Adrenal gland (tissue), 12 donors: Measurements from ENCODE around the gene TFAP2E. TPM values are rescaled to one million over a fixed set of nuclear protein-coding genes. Genes with fewer than 3 reads are reported as not detected.

ENCODE experiments used
- DNase-seq, 7 donors: peaks; one replicate each; pipeline ENCODE4 v3.0.0-alpha.2; 2019 to 2020
- H3K27ac ChIP-seq, 5 donors: fragments of 200-600 bp; sonication (generic) in 4 of 5; 1 replicate in 3 of 5; 2 replicates in 2 of 5; pipeline versions ENCODE4 v1.5.1 to v1.8.0; 2016 to 2020; ENCODE audit warnings: mild to moderate bottlenecking in 1 of 5
- H3K27me3 ChIP-seq: fragments of 200-600 bp; 2 replicates; pipeline ENCODE4 v1.8.0; 2021
- H3K36me3 ChIP-seq, 2 donors: fragments of 200-600 bp; replicated peaks in 1 of 2; 1 replicate in 1 of 2; 2 replicates in 1 of 2; pipeline versions ENCODE4 v1.5.1 to v1.8.0; 2018 to 2022
- H3K4me1 ChIP-seq, 2 donors: fragments of 200-600 bp; replicated peaks in 1 of 2; 1 replicate in 1 of 2; 2 replicates in 1 of 2; pipeline versions ENCODE4 v1.5.1 to v1.8.0; 2018 to 2021
- H3K4me3 ChIP-seq, 4 donors: fragments of 200-600 bp; sonication (generic) in 3 of 4; one replicate each; pipeline ENCODE4 v1.5.1; 2016 to 2018
- H3K9me3 ChIP-seq, 3 donors: fragments of 200-600 bp; sonication (generic) in 1 of 3; replicated peaks in 1 of 3; 1 replicate in 2 of 3; 2 replicates in 1 of 3; pipeline versions ENCODE4 v1.5.1 to v1.8.0; 2016 to 2021
- POLR2A ChIP-seq, 2 donors: fragments of 450-650 bp; IDR thresholded peaks; one replicate each; pipeline ENCODE4 v1.6.1; 2017; ENCODE audit warnings: antibody characterized with exemption in 2 of 2, mild to moderate bottlenecking in 2 of 2, moderate library complexity in 1 of 2
- WGBS, 4 donors: extraction: QIAGEN DNeasy Blood & Tissue Kit in 2 of 4; methylation state at CpG; one replicate each; pipeline versions ENCODE4 v1.1.5 to v1.1.7; 2013 to 2017; 5-methylcytosine and 5-hydroxymethylcytosine counted together
- intact Hi-C, 2 donors: fragments of 100-400 bp; cut with DNase I; formaldehyde crosslinking; loops; one replicate each; pipeline versions ENCODE4 v1.14.1 to v1.15.0; 2022 to 2023
- polyA plus RNA-seq, 3 donors: library from polyadenylated mRNA; stranded (reverse); fragments of 200-250 nt in 2 of 3; fragments of 350-450 nt in 1 of 3; fragmentation: Illumina TruSeq in 1 of 3; extraction: RNeasy Lipid Tissue Mini Kit (QIAGEN cat#74804) in 1 of 3; gene quantifications; one replicate each; pipeline ENCODE4 v1.2.3, GENCODE V29; 2013 to 2014
- total RNA-seq, 9 donors: library from RNA; depleted of rRNA in 4 of 9; stranded (reverse); fragments of >200 nt in 4 of 9; fragments of 120-200 nt in 1 of 9; fragmentation: NEBNext Ultra II Directional in 1 of 9; extraction: Animal tissue kit (Norgen Biotek cat#: 25700) in 1 of 9; gene quantifications; one replicate each; pipeline versions ENCODE4 v1.1.0 to v1.2.4, GENCODE V29; 2013 to 2023
- TF ChIP-seq, protein P1 (sequence below), 6 experiments: fragments of 450-650 bp in 4 of 6; fragments of 200-600 bp in 2 of 6; sonication (generic) in 1 of 6; IDR thresholded peaks; 1 replicate in 5 of 6; 2 replicates in 1 of 6; pipeline versions ENCODE4 v1.5.1 to v1.8.0; 2016 to 2021; ENCODE audit warnings: antibody characterized with exemption in 6 of 6, mild to moderate bottlenecking in 2 of 6, moderate library complexity in 1 of 6
- donor health status: healthy with polysubstance abuse.
- donor health status: Bipolar disorder and iron deficiency.
- donor health status: DM: yes; HTN: yes; CAD: no.
- donor health status: DM: no; HTN: no; CAD: no.
- donor health status: DM: no; HTN: no; CAD: no.
- donor health status: DM: yes; HTN: yes; CAD: no.

TFAP2E gene
- total and polyA plus RNA-seq, 12 donors, result 0.21 to 2.1 (median 0.53) TPM; not detected in 4

DNA sequence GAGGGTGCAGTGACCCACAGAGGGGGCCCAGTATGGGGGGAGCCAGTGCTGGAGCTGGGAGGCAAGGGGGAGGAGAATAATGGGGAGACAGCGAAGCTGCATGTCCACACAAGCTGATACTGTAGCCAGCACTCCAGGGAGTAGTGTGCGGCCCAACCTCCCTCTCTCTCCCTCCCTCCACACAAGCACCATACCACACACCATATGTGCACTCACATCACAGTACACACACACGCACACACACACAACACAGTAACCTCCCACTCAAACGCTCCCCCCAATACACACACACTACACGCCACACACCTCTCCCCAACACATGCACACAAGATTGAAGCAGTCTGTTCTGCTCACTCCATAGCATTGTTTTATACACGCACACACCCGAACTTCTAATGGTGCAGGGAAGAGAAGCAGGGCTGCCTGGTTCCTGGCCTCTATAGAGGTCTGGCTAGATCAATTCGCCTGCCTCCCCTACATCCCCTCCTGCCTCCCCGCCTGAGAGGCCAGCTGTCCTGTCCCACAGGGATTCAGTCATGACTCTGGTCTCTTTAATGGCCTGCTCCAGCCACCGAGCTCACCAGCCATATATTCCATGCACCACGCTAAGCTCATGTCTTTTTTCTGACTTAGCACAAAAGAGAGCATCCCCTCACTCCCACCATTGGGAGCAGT lies 11.7 kb upstream of the TFAP2E start:
- H3K4me1 ChIP-seq, result peaks cover 12 to 27% of the 10 kb centered on the region in 2 donors
- no peak overlapping the region for H3K27ac ChIP-seq
- no peak for DNase-seq

DNA sequence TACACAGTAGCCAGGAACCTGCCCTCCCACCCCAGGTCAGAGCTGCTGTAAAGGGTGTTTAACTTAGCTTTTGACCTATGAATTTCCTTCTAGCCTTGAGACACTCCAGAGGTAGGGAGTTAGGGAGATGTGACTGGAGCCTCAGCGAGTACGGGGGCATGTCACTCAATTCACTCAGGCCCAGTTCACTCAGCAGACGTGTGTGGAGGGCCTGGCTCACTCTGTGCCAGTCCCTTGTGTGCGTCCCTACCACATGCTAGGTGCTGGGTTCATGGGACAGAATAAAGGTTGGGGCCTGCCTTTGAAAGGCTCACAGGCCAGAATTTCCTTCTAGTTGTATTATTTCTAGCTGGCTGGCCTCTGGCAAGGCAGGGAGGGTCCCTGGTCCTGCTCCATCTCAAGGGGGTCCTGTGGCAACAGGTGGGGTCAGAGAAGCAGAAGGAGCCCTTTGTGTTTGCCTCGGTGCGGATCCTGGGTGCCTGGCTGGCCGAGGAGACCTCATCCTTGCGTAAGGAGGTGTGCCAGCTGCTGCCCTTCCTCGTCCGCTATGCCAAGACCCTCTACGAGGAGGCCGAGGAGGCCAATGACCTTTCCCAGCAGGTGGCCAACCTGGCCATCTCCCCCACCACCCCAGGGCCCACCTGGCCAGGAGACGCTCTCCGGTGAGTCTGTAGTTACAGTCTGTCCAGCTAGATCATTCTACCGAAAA lies 11.0 kb upstream of the TFAP2E start:
- no peak for DNase-seq
- Histone ChIP-seq H3K9me3 (no peaks in the 10 kb centered on the region), H3K27me3 (no peaks in the 10 kb centered on the region), H3K36me3 (peaks cover 0 to 32% of the 10 kb centered on the region in 2 donors), H3K4me3 (no peak overlapping the region), H3K27ac (no peak overlapping the region), H3K4me1 (peaks cover 12 to 23% of the 10 kb centered on the region in 2 donors)
- TF ChIP-seq, protein P1, sequence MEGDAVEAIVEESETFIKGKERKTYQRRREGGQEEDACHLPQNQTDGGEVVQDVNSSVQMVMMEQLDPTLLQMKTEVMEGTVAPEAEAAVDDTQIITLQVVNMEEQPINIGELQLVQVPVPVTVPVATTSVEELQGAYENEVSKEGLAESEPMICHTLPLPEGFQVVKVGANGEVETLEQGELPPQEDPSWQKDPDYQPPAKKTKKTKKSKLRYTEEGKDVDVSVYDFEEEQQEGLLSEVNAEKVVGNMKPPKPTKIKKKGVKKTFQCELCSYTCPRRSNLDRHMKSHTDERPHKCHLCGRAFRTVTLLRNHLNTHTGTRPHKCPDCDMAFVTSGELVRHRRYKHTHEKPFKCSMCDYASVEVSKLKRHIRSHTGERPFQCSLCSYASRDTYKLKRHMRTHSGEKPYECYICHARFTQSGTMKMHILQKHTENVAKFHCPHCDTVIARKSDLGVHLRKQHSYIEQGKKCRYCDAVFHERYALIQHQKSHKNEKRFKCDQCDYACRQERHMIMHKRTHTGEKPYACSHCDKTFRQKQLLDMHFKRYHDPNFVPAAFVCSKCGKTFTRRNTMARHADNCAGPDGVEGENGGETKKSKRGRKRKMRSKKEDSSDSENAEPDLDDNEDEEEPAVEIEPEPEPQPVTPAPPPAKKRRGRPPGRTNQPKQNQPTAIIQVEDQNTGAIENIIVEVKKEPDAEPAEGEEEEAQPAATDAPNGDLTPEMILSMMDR (IDR thresholded peaks at IDR 0.05), result no peak
- TF ChIP-seq POLR2A (IDR thresholded peaks at IDR 0.05), result no peak
- intact Hi-C loops, result loop anchor here (5.0 to 10.0 kb wide), 2 partner anchors 210 to 357 kb away; no protein-coding TSS in a partner anchor
- WGBS, 4 donors, result 85 to 88% (median 87%) methylated on average over 4 to 15 of the region's 15 CpGs

More for the DNA sequence above, 11.7 kb upstream of the TFAP2E start:
- intact Hi-C loops, result loop anchor here (5.0 to 10.0 kb wide), 2 partner anchors 211 to 357 kb away; no protein-coding TSS in a partner anchor
- peaks cover 0 to 28% of the 10 kb centered on the region in 2 donors for H3K36me3 ChIP-seq
- WGBS, 4 donors, result 83 to 90% (median 87%) methylated on average over 9 to 11 of the region's 11 CpGs
- no peak overlapping the region for H3K4me3 ChIP-seq
- H3K9me3 ChIP-seq, result no peaks in the 10 kb centered on the region
- no peaks in the 10 kb centered on the region for H3K27me3 ChIP-seq
- TF ChIP-seq, protein P1 (IDR thresholded peaks at IDR 0.05), result no peak
- TF ChIP-seq POLR2A (IDR thresholded peaks at IDR 0.05), result no peak

DNA sequence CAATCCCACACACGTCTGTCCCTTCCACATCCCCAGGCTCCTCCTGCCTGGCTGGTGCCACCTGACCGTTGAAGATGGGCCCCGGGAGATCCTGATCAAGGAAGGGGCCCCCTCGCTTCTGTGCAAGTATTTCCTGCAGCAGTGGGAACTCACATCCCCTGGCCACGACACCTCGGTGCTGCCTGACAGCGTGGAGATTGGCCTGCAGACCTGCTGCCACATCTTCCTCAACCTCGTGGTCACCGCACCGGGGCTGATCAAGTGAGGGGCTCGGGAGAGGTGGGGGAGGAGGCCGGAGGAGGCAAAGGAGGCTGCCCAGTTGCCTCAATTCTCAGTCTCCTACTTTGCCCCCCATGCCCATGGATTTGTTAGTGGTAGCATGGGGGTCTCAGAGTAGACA lies 9.9 kb upstream of the TFAP2E start:
- Histone ChIP-seq H3K36me3 (peaks cover 0 to 32% of the 10 kb centered on the region in 2 donors), H3K4me3 (no peak overlapping the region), H3K27me3 (no peaks in the 10 kb centered on the region), H3K9me3 (no peaks in the 10 kb centered on the region), H3K4me1 (peaks cover 8 to 21% of the 10 kb centered on the region in 2 donors), H3K27ac (no peak overlapping the region)
- DNase-seq, result peak in 1 of 7 donors; percentile 51
- WGBS, 4 donors, result 62 to 72% (median 64%) methylated on average over 10 to 12 of the region's 12 CpGs
- TF ChIP-seq POLR2A (IDR thresholded peaks at IDR 0.05), result no peak
- intact Hi-C loops, result loop anchor here (5.0 to 10.0 kb wide), 2 partner anchors 209 to 358 kb away; no protein-coding TSS in a partner anchor

DNA sequence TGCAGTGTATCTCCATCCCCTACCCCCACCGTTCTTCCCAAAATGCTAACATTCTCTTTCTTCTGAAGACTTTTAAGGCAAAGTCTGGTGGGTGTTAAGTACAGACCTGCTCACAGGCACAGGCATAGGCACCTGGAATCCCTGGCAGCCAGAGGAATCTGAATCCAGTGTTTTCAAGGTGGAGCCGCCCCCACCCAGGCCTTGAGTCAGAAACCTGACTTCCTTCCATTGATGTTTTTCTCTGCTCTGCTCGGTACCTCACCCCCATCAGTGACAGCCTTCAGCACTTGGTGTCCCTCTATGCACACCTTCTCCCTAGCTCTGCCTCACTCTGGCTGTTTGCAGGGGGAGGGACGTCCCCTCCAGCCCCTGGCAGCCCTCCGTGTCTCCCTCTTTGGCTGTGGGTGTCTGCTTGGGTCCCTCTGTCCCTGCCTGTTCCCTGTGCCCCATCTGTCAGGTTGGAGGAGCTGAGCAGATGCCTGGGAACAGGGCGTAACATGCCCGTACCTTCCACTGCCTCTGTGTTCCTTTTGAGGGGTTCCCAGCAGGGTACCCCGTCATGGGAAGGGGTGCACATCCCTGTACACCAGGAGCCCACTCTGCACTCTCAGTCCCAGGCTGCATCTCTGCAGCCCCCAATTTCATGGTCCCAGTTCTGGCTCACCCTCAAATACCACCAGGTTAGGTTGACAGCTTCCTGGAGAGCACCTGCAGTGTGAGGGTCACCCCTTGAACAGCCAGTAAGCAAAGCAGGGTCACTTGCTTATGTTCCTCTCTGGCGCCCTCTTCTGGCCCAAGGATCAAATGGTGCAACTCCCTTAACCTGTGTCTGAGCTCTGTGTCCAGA lies 8.9 kb upstream of the TFAP2E start:
- DNase-seq, result peak; percentile 79 to 94 (median 84)
- WGBS, 4 donors, result 67 to 87% (median 71%) methylated on average over 6 to 9 of the region's 9 CpGs
- H3K36me3 ChIP-seq, result peaks cover 0 to 32% of the 10 kb centered on the region in 2 donors
- H3K27ac ChIP-seq, result no peak overlapping the region
- intact Hi-C loops, result loop anchor here (5.0 to 10.0 kb wide), 2 partner anchors 208 to 359 kb away; no protein-coding TSS in a partner anchor
- H3K9me3 ChIP-seq, result no peaks in the 10 kb centered on the region
- H3K27me3 ChIP-seq, result no peaks in the 10 kb centered on the region
- no peak overlapping the region for H3K4me3 ChIP-seq
- peaks cover 0 to 14% of the 10 kb centered on the region in 2 donors for H3K4me1 ChIP-seq
- TF ChIP-seq POLR2A (IDR thresholded peaks at IDR 0.05), result no peak
- TF ChIP-seq, protein P1 (IDR thresholded peaks at IDR 0.05), result peak; percentile 50 to 75 (median 71)
